Cerebellar nuclear complex (tissue), 1 donor: Measurements from ENCODE around the gene ABCC5.
"Not testable (repeated sequence)": the region's sequence is repeated elsewhere in the genome, so short reads cannot be mapped to it uniquely, and the experiment has no call there.

ENCODE experiments used
- DNase-seq, 2 experiments: peaks; one replicate each; lab custom pipeline; 2025; lab: John Stamatoyannopoulos, UW

ABCC5 gene

DNA sequence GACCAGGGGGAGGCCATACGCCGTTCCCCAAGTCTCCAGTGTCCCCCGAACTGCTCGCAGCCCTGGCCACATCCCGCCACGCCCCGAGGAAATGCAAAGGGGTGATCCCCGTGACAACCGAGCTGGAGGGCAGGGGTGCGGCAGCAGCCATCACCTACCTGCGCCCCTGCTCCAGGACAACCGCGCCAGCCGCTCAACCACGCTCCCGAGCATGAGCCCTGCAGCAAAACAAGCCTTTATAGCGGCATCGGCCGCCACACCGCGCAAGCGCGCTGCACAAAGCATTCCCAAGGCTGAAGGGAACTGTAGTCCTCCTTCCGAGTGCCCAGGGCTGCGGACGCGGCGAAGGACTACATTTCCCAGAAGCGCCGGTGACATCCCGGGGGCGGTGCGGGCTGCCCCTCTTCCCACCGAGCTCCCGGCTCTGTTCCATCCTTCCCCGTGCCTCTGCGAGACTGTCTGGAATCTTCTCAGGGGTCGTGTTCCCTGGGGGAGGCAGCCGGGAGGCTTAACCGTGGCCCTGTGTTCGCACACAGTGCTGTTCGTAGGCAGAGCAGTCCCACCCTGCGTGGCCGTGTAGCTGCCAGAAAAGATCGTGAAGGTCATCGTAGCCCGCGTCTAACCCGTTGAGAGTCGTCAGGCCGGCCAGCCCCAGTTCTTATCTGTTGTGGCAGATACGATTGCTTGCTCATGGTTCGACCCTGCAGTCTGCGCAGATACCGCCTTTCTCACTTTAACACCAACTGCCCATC is at the start of gene ABCC5:
Gene ABCC5 (minus strand): TSS at position 213 of the 752 bp plus-strand sequence. CDS start 3,492 bp downstream, outside the sequence.
- peak; percentile 73 to 81 for DNase-seq

DNA sequence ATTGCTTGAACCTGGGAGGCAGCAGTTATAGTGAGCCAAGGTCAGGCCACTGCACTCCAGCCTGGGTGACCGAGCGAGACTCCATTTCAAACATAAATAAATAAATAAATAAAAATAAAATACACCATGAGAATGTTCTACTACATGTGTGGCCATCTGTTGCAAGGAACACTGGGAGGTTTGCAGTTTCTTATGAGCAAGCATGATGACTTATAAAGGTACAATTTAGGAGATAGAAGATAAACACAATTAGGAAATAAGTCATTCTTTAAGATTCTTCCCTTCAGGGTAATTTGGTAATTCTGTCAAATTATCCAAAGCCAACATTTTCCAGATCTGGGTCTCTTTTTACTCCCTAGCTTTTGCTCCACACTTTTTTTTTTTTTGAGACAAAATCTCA is 48.5 kb upstream of the ABCC5 start:
- no peak for DNase-seq

DNA sequence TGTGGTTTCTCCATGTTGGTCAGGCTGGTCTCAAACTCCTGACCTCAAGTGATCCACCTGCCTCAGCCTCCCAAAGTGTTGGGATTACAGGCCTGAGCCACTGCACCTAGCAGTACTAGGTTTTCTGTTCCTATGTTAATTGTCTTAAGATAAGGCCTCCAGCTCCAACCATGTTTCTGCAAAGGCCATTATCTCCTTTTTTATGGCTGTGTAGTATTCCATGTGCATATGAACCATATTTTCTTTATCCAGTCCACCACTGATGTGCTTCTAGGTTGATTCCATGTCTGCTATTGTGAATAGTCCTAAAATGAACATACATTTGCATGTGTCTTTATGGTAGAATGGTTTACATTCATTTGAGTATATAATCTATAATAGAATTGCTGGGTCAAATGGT is 45.0 kb upstream of the ABCC5 start:
- no peak for DNase-seq

DNA sequence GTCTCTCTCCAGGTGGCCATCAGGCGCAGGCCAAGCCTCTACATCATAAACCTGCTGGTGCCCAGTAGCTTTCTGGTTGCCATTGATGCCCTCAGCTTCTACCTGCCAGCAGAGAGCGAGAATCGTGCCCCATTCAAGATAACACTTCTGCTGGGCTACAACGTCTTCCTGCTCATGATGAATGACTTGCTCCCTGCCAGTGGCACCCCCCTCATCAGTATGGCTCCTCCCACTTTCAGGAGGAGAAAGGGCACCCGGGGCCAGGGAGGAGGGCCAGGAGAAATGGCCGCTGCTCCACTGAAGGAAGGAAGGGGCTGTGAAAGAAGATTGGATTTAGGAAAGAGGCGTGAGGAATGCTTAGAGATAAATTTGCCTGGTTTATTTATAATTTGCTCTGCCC is 41.7 kb upstream of the ABCC5 start:
- no peak for DNase-seq

DNA sequence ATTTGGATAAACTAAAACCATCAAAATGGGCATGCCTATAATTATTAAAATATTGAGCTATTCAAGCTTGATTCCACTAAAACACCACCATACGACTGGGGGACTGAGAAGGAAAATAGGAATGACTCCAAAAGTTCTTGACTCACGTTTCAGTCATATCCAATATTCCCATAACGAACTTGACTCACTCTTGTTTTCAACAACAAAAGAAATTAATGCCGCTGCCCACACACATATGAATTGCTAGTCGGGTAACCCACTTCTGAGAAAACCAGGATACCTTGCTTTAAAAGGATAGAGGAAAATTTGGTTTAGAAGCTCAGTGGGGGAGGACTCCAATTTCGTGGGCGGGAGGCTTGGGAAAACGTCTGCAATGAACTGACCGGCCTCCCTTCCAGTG is 40.3 kb upstream of the ABCC5 start:
- no peak for DNase-seq

DNA sequence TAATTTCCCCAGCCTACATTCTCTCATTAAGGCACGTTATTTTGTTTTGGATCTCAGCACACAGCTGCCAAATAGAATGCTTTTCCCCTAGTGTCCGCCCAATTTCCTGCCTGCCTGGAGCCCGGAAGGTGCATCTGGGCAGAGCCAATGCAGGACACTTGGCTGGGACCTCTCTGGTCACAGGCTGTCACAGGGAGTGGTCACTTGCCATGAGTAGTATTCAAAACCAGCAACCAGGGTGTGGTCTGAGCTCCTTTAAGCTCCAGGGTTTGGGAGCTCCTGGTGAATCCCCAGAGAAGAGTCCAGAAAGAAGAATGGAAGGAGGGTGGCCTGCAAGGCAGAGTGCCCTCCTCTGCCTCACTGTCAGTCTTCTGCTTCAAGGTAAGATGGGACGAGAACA is 35.1 kb upstream of the ABCC5 start, which contains the start of gene HTR3C:
Gene HTR3C (plus strand): TSS at position 281 of the 400 bp plus-strand sequence. CDS start 34 bp downstream, at position 315.
- DNase-seq: no peak

DNA sequence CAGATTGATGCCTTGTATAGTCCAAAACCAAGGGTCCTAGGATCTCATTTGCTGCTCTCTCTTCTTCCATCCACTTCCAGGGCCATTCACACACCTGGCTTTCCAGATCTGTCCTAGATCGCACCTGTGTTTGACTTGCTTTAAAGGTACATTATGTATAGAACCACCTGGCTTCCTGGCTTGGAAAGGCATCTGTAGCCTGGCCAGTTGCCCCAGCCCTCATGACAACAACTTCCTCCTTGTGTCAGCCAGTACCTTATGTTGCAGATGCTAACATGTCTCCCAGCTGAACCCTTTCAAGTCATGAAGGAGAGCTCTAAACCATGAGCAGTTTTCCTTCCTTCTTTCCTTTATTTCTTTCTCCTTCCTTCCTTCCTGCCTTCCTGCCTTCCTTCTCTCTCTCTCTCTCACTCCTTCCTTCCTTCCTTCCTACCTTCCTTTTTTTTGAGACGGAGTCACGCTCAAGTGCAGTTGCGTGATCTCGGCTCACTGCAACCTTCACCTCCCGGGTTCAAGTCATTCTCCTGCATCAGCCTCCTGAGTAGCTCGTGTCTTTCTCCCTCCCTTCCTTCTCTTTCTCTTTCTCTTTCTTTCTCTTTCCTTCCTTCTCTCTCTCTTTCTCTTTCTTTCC is 32.6 kb upstream of the ABCC5 start:
- no peak for DNase-seq

DNA sequence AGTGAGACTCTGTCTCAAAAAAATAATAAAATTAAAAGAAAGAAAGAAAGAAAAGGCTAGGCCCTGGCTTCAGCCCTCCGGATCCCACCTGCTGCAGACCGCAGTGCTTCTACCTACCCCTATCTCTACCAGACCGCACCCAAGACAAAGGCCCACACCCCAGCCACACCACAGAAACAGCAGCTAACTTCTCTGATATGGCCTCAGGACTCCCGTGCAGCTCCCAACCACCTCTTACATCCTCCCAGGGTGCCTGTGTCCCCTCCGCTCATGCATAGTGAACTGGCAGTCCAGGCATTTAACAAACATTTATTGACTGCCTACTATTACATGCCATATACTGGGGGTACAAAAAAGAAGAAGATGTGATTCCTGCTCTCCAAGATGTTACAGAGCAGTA is 28.3 kb upstream of the ABCC5 start:
- DNase-seq: no peak

DNA sequence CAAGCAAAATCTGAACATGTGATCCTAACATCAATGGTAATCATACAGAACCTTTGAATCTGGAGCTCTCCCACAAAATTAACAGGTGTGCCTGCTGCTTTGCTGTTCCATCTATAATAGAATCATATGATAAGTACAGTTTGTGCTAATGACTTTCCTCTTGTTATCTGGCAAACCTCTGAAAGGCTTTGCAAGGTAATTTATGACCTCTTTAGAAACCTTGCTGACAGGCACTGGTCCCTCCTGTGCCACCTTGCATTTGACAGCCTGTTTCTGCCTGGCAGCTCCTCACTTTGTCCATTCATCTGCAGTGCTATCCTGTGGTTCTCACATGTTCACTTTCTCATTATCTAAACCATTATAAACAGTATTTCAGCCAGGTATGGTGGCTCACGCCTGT is 24.9 kb upstream of the ABCC5 start:
- DNase-seq: no peak

DNA sequence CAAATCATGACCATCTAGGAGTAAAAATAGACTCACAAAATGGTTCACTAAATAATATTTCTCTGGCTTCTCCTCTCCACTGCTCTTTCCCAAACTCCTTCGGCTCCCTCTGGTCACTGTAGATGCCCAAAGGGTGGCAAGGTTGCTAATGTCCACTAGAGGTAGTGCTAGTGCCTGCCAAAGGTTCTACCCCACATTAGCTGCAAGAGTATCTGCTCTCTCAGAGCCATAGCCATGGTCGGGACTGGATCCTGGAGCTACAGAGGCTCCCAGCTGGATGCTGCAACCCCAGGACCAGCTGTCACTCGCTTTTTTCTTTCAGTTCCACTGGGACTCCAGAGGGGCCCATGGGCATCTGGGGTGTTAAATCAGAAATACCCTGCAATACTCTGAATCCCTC is 22.3 kb upstream of the ABCC5 start:
- no peak for DNase-seq

DNA sequence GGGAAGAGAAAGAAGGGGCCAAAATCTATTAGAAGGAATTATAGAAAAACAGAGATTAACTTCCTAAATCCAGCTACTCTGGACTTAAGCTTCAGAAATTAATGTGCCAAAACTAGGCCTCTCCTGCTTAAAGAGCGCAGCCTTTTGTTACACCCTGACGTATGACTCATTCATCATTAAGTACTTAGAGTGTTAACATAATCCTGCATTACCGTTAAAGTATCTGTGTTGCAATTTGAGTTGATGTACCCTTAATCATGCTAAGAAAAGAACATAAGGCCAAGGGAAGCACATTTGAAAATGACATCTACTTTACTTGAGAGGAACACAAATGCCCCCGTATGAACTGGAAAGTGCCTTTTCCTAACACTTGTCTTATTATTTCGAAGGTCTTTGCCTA is 21.7 kb upstream of the ABCC5 start:
- no peak for DNase-seq

DNA sequence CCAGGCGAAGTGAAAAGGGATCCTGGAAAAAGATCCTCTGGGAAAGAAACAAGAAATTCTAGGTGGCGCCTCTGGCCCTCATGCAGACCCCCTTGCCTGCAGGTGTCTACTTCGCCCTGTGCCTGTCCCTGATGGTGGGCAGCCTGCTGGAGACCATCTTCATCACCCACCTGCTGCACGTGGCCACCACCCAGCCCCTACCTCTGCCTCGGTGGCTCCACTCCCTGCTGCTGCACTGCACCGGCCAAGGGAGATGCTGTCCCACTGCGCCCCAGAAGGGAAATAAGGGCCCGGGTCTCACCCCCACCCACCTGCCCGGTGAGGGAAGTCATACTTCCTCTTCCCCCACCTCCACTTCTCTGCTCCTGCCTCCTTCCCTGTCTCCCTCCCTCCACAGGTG is 20.6 kb upstream of the ABCC5 start:
- DNase-seq: not testable (repeated sequence)

DNA sequence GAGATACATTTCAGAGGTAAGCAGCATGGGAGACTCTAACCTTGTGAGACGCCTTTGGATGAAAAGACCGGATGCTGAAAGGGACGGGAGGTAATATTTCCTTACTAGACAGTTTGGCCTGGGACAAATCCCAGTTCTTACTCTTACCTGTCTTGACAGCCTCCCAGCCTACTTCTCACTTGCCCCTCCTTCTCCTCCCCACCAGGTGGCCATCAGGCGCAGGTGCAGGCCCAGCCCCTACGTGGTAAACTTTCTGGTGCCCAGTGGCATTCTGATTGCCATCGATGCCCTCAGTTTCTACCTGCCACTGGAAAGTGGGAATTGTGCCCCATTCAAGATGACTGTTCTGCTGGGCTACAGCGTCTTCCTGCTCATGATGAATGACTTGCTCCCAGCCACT is 20.1 kb upstream of the ABCC5 start:
- no peak for DNase-seq

DNA sequence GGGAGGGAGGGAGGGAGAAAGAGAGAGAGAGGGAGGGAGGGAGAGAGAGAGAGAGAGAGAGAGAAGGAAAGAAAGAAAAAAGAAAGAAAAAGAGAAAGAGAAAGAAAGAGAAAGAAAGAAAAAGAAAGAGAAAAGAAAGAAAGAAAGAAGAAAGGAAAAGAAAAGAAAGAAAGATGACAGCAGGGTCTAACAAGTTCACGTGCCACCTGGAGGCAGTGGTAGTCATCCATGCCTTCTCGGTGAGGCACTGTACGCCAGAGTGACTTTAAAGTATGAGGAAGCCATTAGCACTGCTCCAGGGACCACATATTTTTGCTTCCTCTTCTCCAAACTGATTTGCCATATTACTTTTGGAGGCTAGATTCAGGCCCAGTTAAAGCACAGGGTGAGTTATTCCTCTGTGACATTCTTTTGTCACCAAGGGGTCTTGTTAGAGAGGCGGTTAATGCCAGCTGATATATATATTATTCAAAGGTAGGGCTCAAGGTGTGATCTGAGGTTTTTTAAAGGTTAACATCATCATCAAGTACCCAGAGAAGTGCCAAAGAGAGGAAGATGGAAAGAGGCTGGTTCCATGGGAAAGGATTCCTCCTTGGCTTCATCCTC is 13.6 kb upstream of the ABCC5 start, which contains the start of gene HTR3D:
Gene HTR3D (plus strand): TSS at position 556 of the 606 bp plus-strand sequence. CDS start 0 bp downstream, at position 556.
- DNase-seq: no peak

DNA sequence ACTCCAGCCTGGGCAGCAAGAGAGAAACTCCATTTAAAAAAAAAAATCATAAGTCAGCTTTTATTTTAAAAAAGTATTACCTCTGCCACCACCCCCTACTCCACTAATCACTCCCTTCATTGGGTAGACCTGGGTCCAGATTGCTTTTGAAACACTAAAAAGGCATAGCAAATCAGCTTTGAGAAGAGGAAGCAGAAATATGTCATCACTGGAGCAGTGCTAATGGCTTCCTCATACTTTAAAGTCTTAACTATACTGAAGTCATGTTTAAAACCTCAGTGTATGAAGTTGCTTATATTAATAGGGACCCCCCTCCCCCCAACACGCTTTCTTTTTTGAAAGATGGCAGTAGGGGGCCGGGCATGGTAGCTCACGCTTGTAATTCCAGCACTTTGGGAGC is 12.9 kb upstream of the ABCC5 start:
- no peak for DNase-seq

DNA sequence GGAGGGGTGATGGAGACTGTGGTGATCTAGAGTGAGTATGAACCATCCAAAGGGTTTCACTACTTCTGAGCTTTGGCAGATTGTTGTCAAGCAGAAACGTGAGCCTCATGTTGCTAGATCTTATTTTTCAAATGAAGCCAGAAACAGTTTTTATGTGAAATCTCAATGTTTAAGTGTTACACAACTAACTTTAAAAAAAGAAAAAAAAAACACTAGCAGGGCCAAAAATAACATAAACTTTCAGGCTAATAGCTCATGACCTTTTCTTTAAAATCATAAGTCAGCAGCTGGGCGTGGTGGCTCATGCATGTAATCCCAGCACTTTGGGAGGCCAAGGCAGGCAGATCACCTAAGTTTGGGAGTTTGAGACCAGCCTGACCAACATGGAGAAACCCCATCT is 11.8 kb upstream of the ABCC5 start:
- no peak for DNase-seq

DNA sequence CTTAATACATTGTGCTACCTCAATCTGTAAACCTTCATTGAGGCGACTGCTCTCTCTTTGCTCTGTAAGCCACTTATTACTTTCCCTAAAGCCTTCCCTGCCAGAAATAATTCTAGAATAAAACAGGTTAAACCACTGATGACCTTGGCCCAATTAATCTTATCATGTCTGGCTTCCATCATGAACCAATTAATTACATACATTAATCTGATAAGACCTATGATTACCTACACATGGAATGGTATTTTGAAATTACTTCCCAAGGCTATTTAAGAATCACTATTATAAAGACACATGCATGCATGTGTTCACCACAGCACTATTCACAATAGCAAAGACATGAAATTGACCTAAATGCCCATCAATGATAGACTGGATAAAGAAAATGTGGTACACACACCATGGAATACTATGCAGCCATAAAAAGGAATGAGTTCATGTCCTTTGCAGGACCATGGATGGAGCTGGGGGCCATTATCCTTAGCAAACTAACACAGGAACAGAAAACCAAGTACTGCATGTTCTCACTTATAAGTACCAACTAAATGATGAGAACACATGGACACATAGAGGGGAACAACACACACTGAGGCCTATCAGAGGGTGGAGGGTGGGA is 10.7 kb upstream of the ABCC5 start:
- DNase-seq: not testable (repeated sequence)

DNA sequence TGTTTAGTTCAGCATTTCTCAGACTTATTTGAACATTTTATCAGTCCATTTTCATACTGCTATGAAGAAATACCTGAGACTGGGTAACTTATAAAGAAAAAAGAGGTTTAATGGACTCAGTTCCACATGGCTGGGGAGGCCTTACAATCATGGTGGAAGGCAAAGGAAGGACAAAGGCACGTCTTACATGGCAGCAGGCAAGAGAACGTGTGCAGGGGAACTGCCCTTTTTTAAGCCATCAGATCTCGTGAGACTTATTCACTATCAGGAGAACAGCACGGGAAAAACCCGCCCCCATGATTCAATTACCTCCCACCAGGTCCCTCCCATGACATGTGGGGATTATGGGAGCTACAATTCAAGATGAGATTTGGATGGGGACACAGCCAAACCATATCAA is 7.6 kb upstream of the ABCC5 start:
- not testable (repeated sequence) for DNase-seq

DNA sequence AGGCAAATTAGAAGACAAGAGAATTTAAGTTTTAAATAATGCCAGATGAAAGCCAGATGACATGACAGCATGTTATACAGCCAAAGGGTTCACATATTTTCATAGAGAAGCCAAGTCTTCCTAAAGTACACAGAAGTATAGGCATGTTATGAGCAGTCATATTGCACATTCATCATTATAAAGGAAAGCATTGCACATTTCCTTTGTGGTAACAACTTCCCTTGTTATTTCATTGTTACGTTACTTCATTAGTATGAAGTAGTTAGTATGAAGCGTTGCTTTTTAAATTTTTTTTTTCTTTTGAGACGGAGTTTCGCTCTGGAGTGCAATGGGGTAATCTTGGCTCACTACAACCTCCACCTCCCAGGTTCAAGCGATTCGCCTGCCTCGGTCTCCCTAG is 4.6 kb upstream of the ABCC5 start:
- no peak for DNase-seq

DNA sequence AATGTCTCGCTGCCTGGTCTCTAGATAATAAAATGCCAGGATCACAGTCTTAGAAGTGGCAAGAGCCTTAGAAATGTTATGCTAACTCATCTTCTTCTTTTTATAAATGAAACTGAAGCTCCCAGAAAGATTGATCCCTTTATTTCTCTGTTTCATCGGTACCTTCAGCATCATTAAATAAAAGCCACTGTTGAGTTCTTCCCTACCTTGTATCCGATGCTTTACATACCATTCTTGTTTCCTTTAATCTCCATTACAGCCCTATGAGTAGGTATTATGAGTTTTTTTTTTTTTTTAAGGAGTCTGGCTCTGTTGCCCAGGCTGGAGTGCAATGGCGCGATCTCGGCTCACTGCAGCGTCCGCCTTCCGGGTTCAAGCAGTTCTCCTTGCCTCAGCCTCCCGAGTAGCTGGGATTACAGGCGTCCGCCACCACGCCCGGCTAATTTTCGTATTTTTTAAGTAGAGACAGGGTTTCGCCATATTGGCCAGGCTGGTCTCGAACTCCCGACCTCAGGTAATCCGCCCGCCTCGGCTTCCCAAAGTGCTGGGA is 815 bp upstream of the ABCC5 start:
- DNase-seq: no peak

DNA sequence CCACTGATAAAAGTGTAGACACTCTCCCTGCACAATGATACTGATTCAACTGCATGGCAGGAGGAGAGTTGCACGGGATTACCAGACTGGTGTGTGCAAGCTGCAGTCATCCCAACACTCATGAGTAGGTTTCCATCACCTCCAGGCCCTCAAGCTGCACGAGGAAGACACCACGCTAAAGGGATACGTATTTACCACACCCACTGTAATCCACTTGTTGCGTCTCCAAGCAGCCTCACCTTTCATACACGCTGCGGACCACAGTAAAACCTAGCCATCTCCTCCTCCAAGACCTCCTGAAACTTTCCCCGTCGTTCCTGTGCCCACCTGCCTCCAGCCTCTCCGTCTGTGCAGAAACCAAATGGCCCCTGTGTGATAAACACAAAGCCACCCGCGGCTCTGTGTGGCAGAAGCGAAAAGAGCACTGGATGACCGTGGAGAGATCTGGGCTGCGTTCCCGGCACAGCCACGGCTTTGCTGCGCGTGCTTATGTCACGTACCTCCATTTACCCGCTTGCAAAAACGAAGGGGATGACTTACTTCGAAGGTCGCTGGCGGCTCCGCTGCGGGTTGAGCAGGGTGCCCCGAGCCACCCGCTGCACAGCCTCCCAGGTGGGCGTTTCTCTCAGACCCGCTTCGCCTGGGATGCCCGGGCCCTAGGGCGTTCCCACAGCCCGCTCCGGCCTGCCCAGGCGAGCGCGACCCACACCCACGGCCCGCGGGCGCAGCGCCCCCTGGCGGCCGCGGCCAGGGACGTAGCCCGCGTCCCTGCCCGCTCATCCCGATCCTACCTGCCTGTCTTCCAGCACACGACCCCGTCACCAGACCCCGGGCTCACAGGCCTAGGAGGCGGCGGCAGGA is 643 bp downstream of the ABCC5 start:
- DNase-seq: peak in 1 of 2 experiments; percentile 56
